Activated CD4-positive, alpha-beta memory T cell treated with anti-CD3 and anti-CD28 coated beads for 36 hours (primary cell): ENCODE data around the gene ROR1. TPM values are rescaled to one million over a fixed set of nuclear protein-coding genes. Genes with fewer than 3 reads are reported as not detected.

Experiments used
- CTCF ChIA-PET: fragments of 350-600 bp; sonication (Branson Sonifier 250); formaldehyde crosslinking; loops from one replicate; lab custom pipeline; 2021; ENCODE audit warnings: antibody characterized with exemption, inconsistent platforms; lab: Charles Lee
- POLR2A ChIA-PET: fragments of 350-600 bp; sonication (Branson Sonifier 250); formaldehyde crosslinking; loops from one replicate; lab custom pipeline; 2021; ENCODE audit warnings: antibody characterized with exemption; lab: Charles Lee
- DNase-seq: peaks from one replicate; pipeline ENCODE4 v3.0.0-alpha.2; 2020
- H3K27ac Mint-ChIP-seq: one replicate; pipeline ENCODE4 v1.8.0; 2021; ENCODE audit warnings: mixed read lengths
- H3K27me3 Mint-ChIP-seq: one replicate; pipeline ENCODE4 v1.8.0; 2021; ENCODE audit warnings: mixed read lengths
- H3K36me3 Mint-ChIP-seq: one replicate; pipeline ENCODE4 v1.8.0; 2021; ENCODE audit warnings: mixed read lengths
- H3K4me1 Mint-ChIP-seq: one replicate; pipeline ENCODE4 v1.8.0; 2021; ENCODE audit warnings: low read depth, mixed read lengths
- H3K4me3 Mint-ChIP-seq: one replicate; pipeline ENCODE4 v1.8.0; 2021; ENCODE audit warnings: mild to moderate bottlenecking, mixed read lengths
- H3K9me3 Mint-ChIP-seq: one replicate; pipeline ENCODE4 v1.8.0; 2021; ENCODE audit warnings: mixed read lengths
- intact Hi-C: fragments of 100-400 bp; cut with micrococcal nuclease; formaldehyde crosslinking; loops from one replicate; pipeline ENCODE4 v1.15.1; 2023
- total RNA-seq, 2 experiments: library from RNA; stranded (reverse); gene quantifications; one replicate each; pipeline ENCODE4 v1.2.3, GENCODE V29; 2021

ROR1 gene
- total RNA-seq, 2 experiments from 2014 or later = 0.10 to 0.12 TPM

- no peak for DNase-seq
- Mint-ChIP-seq H3K4me1 (no peaks in the 10 kb centered on the region), H3K27me3 (peaks cover 1% of the 10 kb centered on the region), H3K27ac (no peak overlapping the region), H3K4me3 (no peak overlapping the region), H3K9me3 (no peaks in the 10 kb centered on the region), H3K36me3 (no peaks in the 10 kb centered on the region)
- intact Hi-C loops = no loop called here
- ChIA-PET CTCF (interaction anchor here (0.6 kb wide), 1 partner anchor 26 kb away, joined by 3 read pairs; no protein-coding TSS in a partner anchor), POLR2A (no interaction called here)
Measured at GRCh38 chr1:63969441-63969901, 195.7 kb downstream of the ROR1 start.

- CTCF ChIA-PET = no interaction called here
- Mint-ChIP-seq H3K27ac (no peak overlapping the region), H3K36me3 (no peaks in the 10 kb centered on the region), H3K27me3 (peaks cover 6% of the 10 kb centered on the region), H3K9me3 (no peaks in the 10 kb centered on the region), H3K4me1 (no peaks in the 10 kb centered on the region), H3K4me3 (no peak overlapping the region)
- POLR2A ChIA-PET = no interaction called here
- intact Hi-C loops = no loop called here
- no peak for DNase-seq
Measured at GRCh38 chr1:63971557-63971956, 197.7 kb downstream of the ROR1 start.

- no peak for DNase-seq
- no peaks in the 10 kb centered on the region for H3K9me3 Mint-ChIP-seq
- no peak overlapping the region for H3K27ac Mint-ChIP-seq
- ChIA-PET POLR2A (no interaction called here), CTCF (no interaction called here)
- no peak overlapping the region for H3K4me3 Mint-ChIP-seq
- no peaks in the 10 kb centered on the region for H3K36me3 Mint-ChIP-seq
- intact Hi-C loops = no loop called here
- peaks cover 5% of the 10 kb centered on the region for H3K27me3 Mint-ChIP-seq
- no peaks in the 10 kb centered on the region for H3K4me1 Mint-ChIP-seq
Measured at GRCh38 chr1:63973005-63973419, 199.2 kb downstream of the ROR1 start.

- Mint-ChIP-seq H3K4me3 (no peak overlapping the region), H3K27ac (no peak overlapping the region), H3K36me3 (no peaks in the 10 kb centered on the region), H3K4me1 (no peaks in the 10 kb centered on the region), H3K27me3 (peaks cover 5% of the 10 kb centered on the region), H3K9me3 (no peaks in the 10 kb centered on the region)
- intact Hi-C loops = no loop called here
- CTCF ChIA-PET = no interaction called here
- POLR2A ChIA-PET = interaction anchor here (0.6 kb wide), 1 partner anchor 14 kb away, joined by 3 read pairs; no protein-coding TSS in a partner anchor
- no peak for DNase-seq
Measured at GRCh38 chr1:63974966-63975365, 201.1 kb downstream of the ROR1 start.

- Mint-ChIP-seq H3K9me3 (no peaks in the 10 kb centered on the region), H3K27me3 (peaks cover 5% of the 10 kb centered on the region), H3K27ac (no peak overlapping the region), H3K36me3 (no peaks in the 10 kb centered on the region), H3K4me1 (no peaks in the 10 kb centered on the region), H3K4me3 (no peak overlapping the region)
- ChIA-PET CTCF (no interaction called here), POLR2A (interaction anchor here (0.6 kb wide), 1 partner anchor 15 kb away, joined by 3 read pairs; no protein-coding TSS in a partner anchor)
- intact Hi-C loops = no loop called here
- DNase-seq = no peak
Measured at GRCh38 chr1:63975481-63975880, 201.7 kb downstream of the ROR1 start.

GRCh38 chr1:63976006-63976405, 202.2 kb downstream of the ROR1 start:
- Mint-ChIP-seq H3K27ac (no peak overlapping the region), H3K4me1 (no peaks in the 10 kb centered on the region), H3K36me3 (no peaks in the 10 kb centered on the region), H3K27me3 (peaks cover 5% of the 10 kb centered on the region), H3K4me3 (no peak overlapping the region), H3K9me3 (no peaks in the 10 kb centered on the region)
- POLR2A ChIA-PET = no interaction called here
- intact Hi-C loops = no loop called here
- no peak for DNase-seq
- CTCF ChIA-PET = no interaction called here

GRCh38 chr1:63977466-63977865, 203.6 kb downstream of the ROR1 start:
- no peak overlapping the region for H3K4me3 Mint-ChIP-seq
- peaks cover 5% of the 10 kb centered on the region for H3K27me3 Mint-ChIP-seq
- CTCF ChIA-PET = no interaction called here
- no peak for DNase-seq
- intact Hi-C loops = no loop called here
- no peaks in the 10 kb centered on the region for H3K36me3 Mint-ChIP-seq
- POLR2A ChIA-PET = no interaction called here
- H3K9me3 Mint-ChIP-seq = no peaks in the 10 kb centered on the region
- H3K27ac Mint-ChIP-seq = no peak overlapping the region
- H3K4me1 Mint-ChIP-seq = no peaks in the 10 kb centered on the region

- H3K27me3 Mint-ChIP-seq = no peaks in the 10 kb centered on the region
- no peaks in the 10 kb centered on the region for H3K36me3 Mint-ChIP-seq
- DNase-seq = no peak
- CTCF ChIA-PET = no interaction called here
- no peak overlapping the region for H3K27ac Mint-ChIP-seq
- no peak overlapping the region for H3K4me3 Mint-ChIP-seq
- H3K9me3 Mint-ChIP-seq = no peaks in the 10 kb centered on the region
- intact Hi-C loops = no loop called here
- H3K4me1 Mint-ChIP-seq = no peaks in the 10 kb centered on the region
- POLR2A ChIA-PET = no interaction called here
Measured at GRCh38 chr1:63980740-63981407, 207.1 kb downstream of the ROR1 start.

GRCh38 chr1:63981408-63981773, 207.6 kb downstream of the ROR1 start:
- no peaks in the 10 kb centered on the region for H3K9me3 Mint-ChIP-seq
- no peaks in the 10 kb centered on the region for H3K27me3 Mint-ChIP-seq
- H3K4me1 Mint-ChIP-seq = no peaks in the 10 kb centered on the region
- H3K36me3 Mint-ChIP-seq = no peaks in the 10 kb centered on the region
- ChIA-PET CTCF (no interaction called here), POLR2A (no interaction called here)
- H3K4me3 Mint-ChIP-seq = no peak overlapping the region
- intact Hi-C loops = no loop called here
- DNase-seq = no peak
- H3K27ac Mint-ChIP-seq = no peak overlapping the region

- intact Hi-C loops = no loop called here
- Mint-ChIP-seq H3K4me3 (no peak overlapping the region), H3K27ac (no peak overlapping the region), H3K9me3 (no peaks in the 10 kb centered on the region), H3K36me3 (no peaks in the 10 kb centered on the region), H3K4me1 (no peaks in the 10 kb centered on the region), H3K27me3 (no peaks in the 10 kb centered on the region)
- POLR2A ChIA-PET = no interaction called here
- CTCF ChIA-PET = no interaction called here
- DNase-seq = no peak
Measured at GRCh38 chr1:63982201-63982600, 208.4 kb downstream of the ROR1 start.

- Mint-ChIP-seq H3K36me3 (no peaks in the 10 kb centered on the region), H3K4me1 (no peaks in the 10 kb centered on the region), H3K27me3 (no peaks in the 10 kb centered on the region), H3K9me3 (no peaks in the 10 kb centered on the region), H3K4me3 (no peak overlapping the region), H3K27ac (no peak overlapping the region)
- DNase-seq = no peak
- POLR2A ChIA-PET = no interaction called here
- CTCF ChIA-PET = no interaction called here
- intact Hi-C loops = no loop called here
Measured at GRCh38 chr1:63983391-63984256, 209.8 kb downstream of the ROR1 start.

GRCh38 chr1:63984257-63984929, 210.6 kb downstream of the ROR1 start:
- H3K27ac Mint-ChIP-seq = no peak overlapping the region
- no peak overlapping the region for H3K4me3 Mint-ChIP-seq
- no peak for DNase-seq
- no peaks in the 10 kb centered on the region for H3K36me3 Mint-ChIP-seq
- intact Hi-C loops = no loop called here
- H3K27me3 Mint-ChIP-seq = peaks cover under 1% of the 10 kb centered on the region
- no peaks in the 10 kb centered on the region for H3K4me1 Mint-ChIP-seq
- POLR2A ChIA-PET = no interaction called here
- CTCF ChIA-PET = no interaction called here
- no peaks in the 10 kb centered on the region for H3K9me3 Mint-ChIP-seq
